Astrocyte (in vitro differentiated cells and primary cell): Measurements from ENCODE around the gene OR6P1. TPM values are rescaled to one million over a fixed set of nuclear protein-coding genes. Genes with fewer than 3 reads are reported as not detected.

Source experiments
- DNase-seq: peaks from one replicate; pipeline ENCODE4 v3.0.0-alpha.2; 2010; ENCODE audit warnings: low read depth
- FAIRE-seq: peaks from 2 replicates; lab custom pipeline; 2011; peaks lifted over from hg19 to GRCh38; lab: Jason Lieb, UNC
- H2AFZ ChIP-seq: 2 replicates; pipeline ENCODE4 v1.6.0; 2012; ENCODE audit warnings: low read depth, low read length, inconsistent platforms
- H3K27ac ChIP-seq: 2 replicates; pipeline ENCODE4 v1.5.1; 2011; ENCODE audit warnings: low read depth, low read length, inconsistent platforms
- H3K27me3 ChIP-seq: 2 replicates; pipeline ENCODE4 v1.6.0; 2011; ENCODE audit warnings: low read length, inconsistent platforms; ENCODE audit not compliant: insufficient read depth
- H3K36me3 ChIP-seq: 2 replicates; pipeline ENCODE4 v1.5.1; 2011; ENCODE audit warnings: low read length, inconsistent platforms; ENCODE audit not compliant: insufficient read depth
- H3K4me1 ChIP-seq: 2 replicates; pipeline ENCODE4 v1.5.1; 2011; ENCODE audit warnings: low read length, inconsistent platforms; ENCODE audit not compliant: insufficient read depth
- H3K4me2 ChIP-seq: 2 replicates; pipeline ENCODE4 v1.6.0; 2012; ENCODE audit warnings: low read length, inconsistent platforms
- H3K4me3 ChIP-seq: 2 replicates; pipeline ENCODE4 v1.5.1; 2011; ENCODE audit warnings: low read depth, mild to moderate bottlenecking, low read length, inconsistent platforms; ENCODE audit not compliant: insufficient read depth
- H3K79me2 ChIP-seq: 2 replicates; pipeline ENCODE4 v1.6.0; 2012; ENCODE audit warnings: mild to moderate bottlenecking, low read length, inconsistent platforms; ENCODE audit not compliant: insufficient read depth
- H3K9ac ChIP-seq: 2 replicates; pipeline ENCODE4 v1.6.0; 2012; ENCODE audit warnings: mild to moderate bottlenecking, low read length, inconsistent platforms
- H3K9me3 ChIP-seq: 2 replicates; pipeline ENCODE4 v1.5.1; 2012; ENCODE audit warnings: low read depth, mild to moderate bottlenecking, low read length, inconsistent platforms; ENCODE audit not compliant: insufficient read depth
- H4K20me1 ChIP-seq: 2 replicates; pipeline ENCODE4 v1.6.0; 2012; ENCODE audit warnings: low read length, inconsistent platforms; ENCODE audit not compliant: insufficient read depth
- H3K27ac Mint-ChIP-seq: one replicate; pipeline ENCODE4 v1.8.0; 2021; ENCODE audit warnings: mild to moderate bottlenecking, mixed read lengths; ENCODE audit not compliant: unreplicated experiment
- H3K27me3 Mint-ChIP-seq: one replicate; pipeline ENCODE4 v1.8.0; 2021; ENCODE audit warnings: low read depth, mixed read lengths; ENCODE audit not compliant: unreplicated experiment
- H3K36me3 Mint-ChIP-seq: one replicate; pipeline ENCODE4 v1.8.0; 2021; ENCODE audit warnings: low read depth, mixed read lengths; ENCODE audit not compliant: unreplicated experiment
- H3K4me1 Mint-ChIP-seq: one replicate; pipeline ENCODE4 v1.8.0; 2021; ENCODE audit warnings: low read depth, mixed read lengths; ENCODE audit not compliant: unreplicated experiment
- H3K4me3 Mint-ChIP-seq: one replicate; pipeline ENCODE4 v1.8.0; 2021; ENCODE audit warnings: mild to moderate bottlenecking, moderate library complexity, mixed read lengths; ENCODE audit not compliant: unreplicated experiment
- H3K9me3 Mint-ChIP-seq: one replicate; pipeline ENCODE4 v1.8.0; 2021; ENCODE audit warnings: mild to moderate bottlenecking, mixed read lengths; ENCODE audit not compliant: unreplicated experiment
- CTCF ChIP-seq: IDR thresholded peaks from 2 replicates; pipeline ENCODE4 v1.5.1; 2011; ENCODE audit warnings: low read depth, mild to moderate bottlenecking, inconsistent platforms, low read length, moderate library complexity; ENCODE audit not compliant: insufficient read depth
- total RNA-seq: library from RNA; stranded (reverse); gene quantifications from 2 replicates; pipeline ENCODE4 v1.2.1, GENCODE V29; 2021

The OR6P1 gene
- total RNA-seq, 1 donor from 2014 or later, result not detected

- no peaks in the 10 kb centered on the region for H3K9me3 Mint-ChIP-seq
Measured at GRCh38 chr1:158516966-158517365, 53.4 kb downstream of the OR6P1 start.

More at GRCh38 chr1:158516966-158517365, 53.4 kb downstream of the OR6P1 start:
- H3K9ac ChIP-seq, result no peak overlapping the region
- no peaks in the 10 kb centered on the region for H3K4me1 ChIP-seq
- DNase-seq (no peak), FAIRE-seq (no peak)
- Mint-ChIP-seq H3K27ac (no peak overlapping the region), H3K4me1 (no peaks in the 10 kb centered on the region), H3K27me3 (no peaks in the 10 kb centered on the region), H3K36me3 (no peaks in the 10 kb centered on the region), H3K4me3 (no peak overlapping the region)
- no peak overlapping the region for H3K27ac ChIP-seq
- TF ChIP-seq CTCF, result no peak
- H3K4me3 ChIP-seq, result no peak overlapping the region
- no peaks in the 10 kb centered on the region for H3K79me2 ChIP-seq
- H3K4me2 ChIP-seq, result no peak overlapping the region
- H2AFZ ChIP-seq, result no peak overlapping the region
- H3K36me3 ChIP-seq, result no peaks in the 10 kb centered on the region
- H4K20me1 ChIP-seq, result no peaks in the 10 kb centered on the region
- H3K9me3 ChIP-seq, result no peaks in the 10 kb centered on the region
- no peaks in the 10 kb centered on the region for H3K27me3 ChIP-seq

Other genes starting within 250 kb of the OR6P1 start
- not detected in 2 replicates for gene CD1B, start 239.0 kb downstream of the OR6P1 start, total RNA-seq
- not detected in 2 replicates for gene CD1E, start 216.7 kb downstream of the OR6P1 start, total RNA-seq
- not detected in 2 replicates for gene OR10T2, start 171.1 kb downstream of the OR6P1 start, total RNA-seq
- not detected in 2 replicates for gene OR10K2, start 144.3 kb downstream of the OR6P1 start, total RNA-seq
- gene OR10K1, start 108.7 kb downstream of the OR6P1 start, total RNA-seq, result not detected in 2 replicates
- not detected in 2 replicates for gene OR10R2, start 98.4 kb downstream of the OR6P1 start, total RNA-seq
- not detected in 2 replicates for gene OR6Y1, start 16.2 kb downstream of the OR6P1 start, total RNA-seq
- not detected in 2 replicates for gene OR10X1, start 9.3 kb upstream of the OR6P1 start, total RNA-seq
- not detected in 2 replicates for gene OR10Z1, start 34.7 kb upstream of the OR6P1 start, total RNA-seq
- gene SPTA1, start 116.1 kb upstream of the OR6P1 start, total RNA-seq, result 0.02 and 0.09 TPM in 2 replicates
- not detected in 2 replicates for gene OR6K2, start 130.1 kb upstream of the OR6P1 start, total RNA-seq
- gene OR6K3, start 150.1 kb upstream of the OR6P1 start, total RNA-seq, result not detected in 2 replicates
- not detected in 2 replicates for gene OR6K6, start 184.1 kb upstream of the OR6P1 start, total RNA-seq
- not detected in 2 replicates for gene OR6N1, start 201.6 kb upstream of the OR6P1 start, total RNA-seq
- not detected in 2 replicates for gene OR6N2, start 210.6 kb upstream of the OR6P1 start, total RNA-seq